CD4-positive, alpha-beta T cell treated with Interleukin-17A for 1 hour (primary cell): ENCODE measurements around the gene PANK1.
"Not testable (repeated sequence)": the region's sequence is repeated elsewhere in the genome, so short reads cannot be mapped to it uniquely, and the experiment has no call there.

ENCODE experiments used
- DNase-seq: peaks from one replicate; pipeline ENCODE4 v3.0.0-alpha.2; 2020

PANK1 gene

DNA sequence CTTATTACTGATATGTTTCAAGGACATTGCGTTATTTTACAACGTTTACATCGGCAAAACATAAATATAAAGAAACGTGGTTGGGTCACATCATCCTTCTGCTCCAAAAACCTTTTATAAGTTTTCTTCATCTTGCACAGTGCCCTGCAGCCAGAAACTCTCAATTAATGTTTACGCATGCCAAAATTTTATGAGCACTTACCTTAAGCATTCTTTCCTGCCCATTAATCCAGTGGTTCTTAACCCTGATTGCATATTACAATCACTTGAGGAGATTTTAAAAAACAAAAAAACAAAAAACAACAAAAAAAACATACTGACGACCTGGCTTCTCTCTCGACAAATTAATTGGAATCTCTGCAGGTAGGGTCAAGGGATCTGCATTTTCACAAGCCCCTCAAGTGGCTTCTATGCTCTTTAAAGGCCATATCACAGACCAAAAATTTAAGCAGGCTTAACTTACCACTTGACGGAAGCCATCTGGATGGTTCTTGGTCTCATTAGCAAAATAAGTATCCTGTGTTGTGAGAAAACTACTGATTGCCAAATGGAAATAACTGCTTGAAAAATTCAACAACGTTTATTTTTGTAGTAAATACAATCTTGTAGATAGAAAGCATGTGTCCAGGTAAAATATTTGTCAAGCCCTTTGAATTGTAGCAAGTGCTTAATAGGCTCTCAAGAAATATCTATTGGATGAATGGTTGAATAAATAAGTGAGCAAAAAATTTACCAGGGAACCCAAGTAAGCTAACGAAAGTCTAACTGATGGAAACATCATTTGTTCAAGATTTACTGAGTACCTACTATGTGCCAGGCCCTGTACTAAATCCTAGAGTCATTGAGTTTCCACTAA, 78.7 kb downstream of the PANK1 start:
- no peak for DNase-seq

DNA sequence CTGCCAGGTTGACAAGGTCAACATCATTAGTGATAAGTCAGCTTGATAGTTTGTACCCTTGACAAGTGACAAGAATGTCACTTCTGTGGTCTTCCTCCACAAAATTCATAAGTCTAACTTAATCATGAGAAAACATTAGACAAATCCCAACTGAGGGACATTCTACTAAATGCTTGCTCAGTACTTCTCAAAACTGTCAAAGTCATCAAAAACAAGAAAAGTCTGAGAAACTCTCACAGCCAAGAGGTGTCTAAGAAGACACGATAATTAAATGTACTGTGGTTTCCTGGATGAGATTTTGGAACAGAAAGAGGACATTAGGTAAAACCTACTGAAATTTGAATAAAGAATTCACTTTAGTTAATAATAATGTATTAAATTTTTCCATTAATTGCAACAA, 79.9 kb downstream of the PANK1 start:
- no peak for DNase-seq

DNA sequence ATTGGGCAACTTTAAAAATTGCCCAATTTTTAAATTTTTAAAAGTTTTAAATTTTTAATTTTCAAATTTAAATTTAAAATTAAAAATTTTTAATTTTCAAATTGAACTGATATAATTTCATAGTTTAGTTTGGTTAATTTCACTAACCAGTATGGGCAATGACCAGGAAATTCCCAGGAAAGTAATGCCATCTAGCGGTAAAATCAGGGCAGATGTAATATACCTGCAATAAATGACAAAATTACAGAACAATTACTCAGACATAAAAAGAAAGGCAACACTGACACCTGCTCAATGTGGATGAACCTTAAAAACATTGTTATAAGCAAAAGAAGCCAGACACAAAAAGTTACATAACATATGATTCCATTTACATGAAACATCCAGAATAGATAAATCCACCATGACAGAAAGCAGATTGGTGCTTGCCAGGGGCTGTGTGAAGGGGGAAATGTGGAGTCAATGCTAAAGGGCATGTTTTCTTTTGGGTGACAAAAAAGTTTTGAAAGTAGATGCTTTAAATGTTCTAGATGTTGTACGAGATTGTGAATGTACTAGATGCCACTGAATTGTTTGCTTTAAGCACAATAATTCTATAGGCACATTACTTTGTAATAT, 81.1 kb downstream of the PANK1 start:
- DNase-seq, result peak; percentile 69

DNA sequence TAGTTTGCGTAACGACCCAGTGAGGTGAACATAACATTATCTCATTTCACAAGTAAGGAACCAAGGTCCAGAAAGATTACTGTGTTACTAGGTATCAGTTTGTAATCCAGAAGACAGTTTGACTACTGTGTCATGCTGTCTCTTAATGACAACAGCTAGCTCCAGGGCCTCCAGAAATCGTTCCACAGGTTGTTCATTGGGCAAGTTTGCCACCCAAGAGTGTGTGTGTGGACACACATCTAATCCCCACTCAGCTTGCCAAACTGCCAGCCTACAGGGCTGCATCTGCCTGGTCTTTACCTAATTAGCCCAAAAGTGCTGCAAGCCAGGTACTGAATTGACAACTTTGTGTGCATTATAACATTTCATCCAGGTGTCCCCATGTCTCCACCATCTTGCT, 81.7 kb downstream of the PANK1 start:
- DNase-seq, result no peak

DNA sequence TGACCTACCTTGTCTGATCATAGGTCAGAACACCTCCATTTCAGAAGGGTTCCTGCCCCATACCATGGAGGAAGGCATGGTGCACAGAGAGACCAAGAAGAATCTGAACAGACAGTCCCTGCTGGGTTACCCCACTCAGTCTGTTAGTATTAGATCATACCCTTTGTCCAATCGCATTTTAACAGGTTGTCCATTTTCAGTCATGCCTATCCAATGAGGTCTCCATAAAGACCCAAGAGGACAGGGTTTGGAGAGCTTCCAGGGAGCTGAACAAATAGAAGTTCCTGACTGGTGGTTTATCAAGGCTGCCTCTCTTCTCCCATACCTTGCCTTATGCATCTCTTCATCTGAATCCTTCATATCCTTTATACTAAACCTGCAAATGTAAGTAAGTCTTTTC, 88.4 kb downstream of the PANK1 start:
- no peak for DNase-seq

DNA sequence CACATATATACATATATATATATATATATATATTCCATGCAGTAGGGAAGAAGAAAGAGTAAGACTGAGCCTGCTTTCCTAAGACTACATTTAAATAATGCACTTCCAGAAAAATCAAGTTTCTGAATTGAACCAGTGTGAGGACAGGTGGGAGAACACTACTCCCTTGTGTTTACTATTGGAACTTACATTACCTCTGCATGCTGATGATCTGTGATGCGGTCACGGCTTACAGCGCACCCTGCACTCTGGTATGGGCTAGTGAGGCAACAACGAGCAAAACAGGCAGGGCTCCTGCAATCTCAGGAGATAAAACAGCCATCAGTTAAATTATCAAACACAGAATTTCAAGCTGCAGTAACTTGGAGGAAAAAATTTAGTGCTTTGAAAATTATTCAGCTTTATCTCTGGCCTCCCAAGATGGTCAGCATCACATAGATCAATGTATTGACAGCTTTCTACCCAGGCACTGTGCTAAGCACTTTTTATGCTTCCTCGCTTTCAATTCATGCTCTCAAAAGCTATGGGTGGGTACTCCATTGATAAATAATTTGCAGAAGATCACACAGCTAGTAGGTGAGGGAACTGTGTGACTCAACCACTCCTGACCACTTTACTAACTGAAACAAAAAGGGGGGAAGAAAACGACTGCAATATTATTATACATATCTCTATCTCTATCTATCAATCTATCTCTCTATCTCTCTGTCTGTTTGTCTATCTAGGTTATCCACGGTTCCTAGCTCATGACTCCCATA, 89.2 kb downstream of the PANK1 start:
- DNase-seq, result no peak

DNA sequence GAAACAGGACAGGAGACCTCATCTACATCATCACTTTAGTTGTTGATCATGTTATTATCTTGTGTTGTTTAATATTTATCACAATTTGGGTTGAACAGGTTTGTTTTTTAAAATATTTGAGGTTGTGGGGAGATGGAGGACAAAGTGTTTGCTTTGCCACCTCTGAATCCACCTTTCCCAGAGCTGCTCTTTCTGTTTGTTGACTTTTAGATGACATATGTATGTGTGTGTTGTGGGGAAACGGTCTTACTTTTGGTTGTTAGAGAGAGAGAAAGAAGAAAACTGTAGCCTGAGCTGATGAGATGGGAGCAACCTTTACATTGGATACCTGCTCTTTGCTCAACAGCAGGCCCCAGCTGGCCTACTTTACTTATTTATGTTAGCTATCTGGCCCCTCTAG, 90.6 kb downstream of the PANK1 start:
- no peak for DNase-seq

DNA sequence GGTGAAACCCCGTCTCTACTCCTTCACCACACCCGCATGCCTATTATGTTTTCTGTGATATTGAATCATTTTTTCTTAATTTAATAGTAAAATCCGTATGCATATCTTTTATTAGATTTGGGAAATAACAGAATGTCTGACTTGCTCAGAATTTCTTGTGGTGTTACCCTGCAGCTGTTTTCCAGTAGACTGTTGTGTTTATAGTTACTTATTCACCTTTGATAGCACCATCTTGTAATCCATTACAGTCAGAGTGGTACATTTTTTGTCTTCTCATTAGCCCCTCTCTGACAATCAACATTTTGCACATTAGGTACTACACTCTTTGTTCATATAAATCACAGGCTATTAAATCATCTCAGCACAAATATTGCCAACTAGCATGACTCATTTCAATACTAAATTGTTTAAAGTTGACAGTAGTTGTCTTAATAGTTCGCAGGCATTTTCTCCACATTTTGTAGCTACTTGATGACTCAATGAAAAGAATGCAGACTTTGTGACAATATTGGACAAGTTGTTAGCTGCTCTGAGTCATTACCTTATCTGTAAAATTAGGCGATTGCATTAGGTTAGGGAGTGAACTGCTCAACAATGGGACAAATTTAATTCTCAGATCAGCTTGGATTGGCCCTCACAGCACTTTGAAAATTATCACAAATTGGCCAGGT, 91.8 kb downstream of the PANK1 start:
- no peak for DNase-seq

DNA sequence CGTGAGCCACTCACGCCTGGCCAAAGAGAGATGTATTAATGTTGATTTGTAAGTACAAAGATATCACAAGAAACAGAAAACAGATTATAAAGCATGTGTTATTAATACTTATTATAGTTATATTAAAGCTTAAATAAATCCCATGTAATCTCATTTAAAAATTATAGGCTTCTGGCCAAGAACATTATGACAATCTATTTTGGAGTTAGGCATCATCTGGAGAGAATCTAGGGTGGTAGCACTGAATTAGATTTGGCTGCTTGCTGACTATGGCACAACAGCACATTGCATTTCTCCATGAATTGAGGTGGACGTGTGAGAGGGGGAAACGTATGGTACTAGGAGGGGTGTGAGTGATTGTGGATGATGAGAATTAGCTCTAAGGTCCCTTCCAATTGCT, 92.8 kb downstream of the PANK1 start:
- DNase-seq, result no peak

DNA sequence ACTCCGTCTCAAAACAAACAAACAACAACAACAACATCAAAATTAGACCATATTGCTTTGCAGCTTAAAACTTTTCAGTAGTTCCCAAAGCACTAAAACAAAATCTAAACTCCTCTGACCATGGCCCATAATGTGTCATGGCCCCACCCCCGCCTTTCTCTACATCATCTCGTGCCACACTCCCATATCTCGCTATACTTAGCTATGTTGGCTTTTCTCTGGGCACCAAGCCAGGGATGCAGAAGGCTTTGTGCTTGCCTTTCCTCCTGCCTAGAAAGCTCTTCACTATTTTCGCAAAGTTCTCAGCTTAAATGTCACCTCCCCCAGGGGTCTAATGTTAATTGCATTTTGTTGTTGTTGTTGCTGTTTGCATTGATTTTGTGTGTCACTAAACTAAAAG, 94.5 kb downstream of the PANK1 start:
- no peak for DNase-seq

DNA sequence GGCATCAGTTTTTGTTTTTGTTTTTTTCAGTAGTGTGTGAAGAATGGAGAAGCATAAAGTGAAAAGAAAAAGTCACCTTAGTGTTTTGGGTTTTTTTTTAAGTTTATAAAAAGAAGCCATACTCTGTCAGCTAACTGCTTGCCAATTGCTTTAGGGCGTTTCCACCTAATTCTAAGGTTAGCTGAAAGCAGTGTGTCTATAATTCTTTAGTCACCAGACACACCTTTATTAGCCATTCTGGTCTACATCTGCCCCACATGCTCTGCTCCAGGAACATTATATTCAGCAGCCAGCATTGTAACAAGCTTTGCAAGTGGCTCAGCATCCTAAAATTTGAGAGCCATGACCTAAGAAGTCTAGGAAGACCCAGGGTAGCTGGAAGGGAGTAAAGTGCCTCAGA, 95.5 kb downstream of the PANK1 start:
- no peak for DNase-seq

DNA sequence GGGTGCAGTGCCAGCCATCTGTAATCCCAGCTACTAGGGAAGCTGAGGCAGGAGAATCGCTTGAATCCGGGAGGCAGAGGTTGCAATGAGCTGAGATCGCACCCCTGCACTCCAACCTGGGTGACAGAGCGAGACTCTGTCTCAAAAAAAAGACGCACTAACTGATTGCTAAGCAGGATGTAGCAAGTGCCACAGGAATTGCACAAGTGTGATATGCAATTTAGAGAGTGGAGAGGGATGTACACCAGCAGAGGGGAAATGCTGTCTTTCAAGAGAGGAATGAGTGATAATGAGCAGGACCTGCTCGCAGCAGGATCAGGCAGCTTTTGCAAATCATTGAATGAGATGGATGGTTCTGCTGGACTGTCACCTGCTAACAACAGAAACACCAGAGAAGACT, 96.4 kb downstream of the PANK1 start:
- no peak for DNase-seq

DNA sequence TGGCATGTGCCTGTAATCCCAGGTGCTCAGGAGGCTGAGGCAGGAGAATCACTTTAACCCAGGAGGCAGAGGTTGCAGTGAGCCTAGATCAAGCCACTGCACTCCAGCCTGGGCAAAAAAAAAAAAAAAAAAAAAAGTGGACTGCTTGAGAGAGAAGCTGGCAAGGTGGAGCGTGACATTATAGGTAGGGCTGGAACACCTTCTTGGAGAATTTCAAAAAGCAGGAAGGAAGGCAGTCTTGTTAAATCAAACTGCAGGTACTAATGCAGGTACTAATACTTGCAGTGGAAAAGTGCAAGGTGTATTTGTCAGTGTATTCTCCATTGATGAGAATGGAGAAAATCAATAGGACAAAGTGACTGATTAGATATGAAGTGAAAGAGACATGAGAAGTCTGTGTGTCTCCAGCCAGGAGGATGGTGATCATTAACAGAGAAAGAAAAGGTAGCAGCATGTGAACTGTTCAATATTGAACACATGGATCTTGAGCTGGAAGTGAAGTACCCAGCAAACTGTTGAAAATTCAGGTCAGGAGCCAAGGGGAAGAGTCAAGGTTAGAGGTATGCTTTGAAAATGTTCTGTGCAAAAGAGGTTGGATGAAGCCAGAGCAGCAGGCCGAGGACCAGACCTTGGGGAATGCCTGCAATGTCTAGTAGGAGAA, 97.1 kb downstream of the PANK1 start:
- no peak for DNase-seq

DNA sequence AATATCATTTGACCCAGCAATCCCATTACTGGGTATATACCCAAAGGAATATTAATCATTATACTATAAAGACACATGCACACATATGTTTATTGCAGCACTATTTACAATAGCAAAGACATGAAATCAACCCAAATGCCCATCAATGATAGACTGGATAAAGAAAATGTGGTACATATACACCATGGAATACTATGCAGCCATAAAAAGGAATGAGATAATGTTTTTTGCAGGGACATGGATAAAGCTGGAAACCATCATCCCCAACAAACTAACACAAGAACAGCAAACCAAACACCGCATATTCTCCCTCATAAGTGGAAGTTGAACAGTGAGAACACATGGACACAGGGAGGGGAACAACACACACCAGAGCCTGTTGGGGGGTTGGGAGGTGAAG, 98.4 kb downstream of the PANK1 start:
- not testable (repeated sequence) for DNase-seq

DNA sequence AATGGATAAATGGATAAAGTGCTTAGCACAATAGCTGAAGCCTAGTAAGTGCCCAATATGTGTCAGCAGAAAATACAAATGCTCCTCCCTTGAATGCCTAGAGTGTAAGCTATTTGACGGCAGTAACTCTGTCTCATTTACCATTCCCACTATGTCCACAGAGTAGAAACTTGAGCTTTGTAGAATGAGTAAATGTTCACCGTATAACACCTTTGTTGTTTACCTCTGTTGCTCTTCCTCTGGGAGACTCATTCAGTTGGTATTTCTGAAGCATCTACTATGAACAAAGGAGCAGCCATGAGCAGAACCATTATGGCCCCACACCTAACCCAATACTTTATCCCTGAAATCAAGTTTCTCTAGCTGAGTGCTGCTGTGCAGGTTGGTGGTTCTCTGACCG, 101.2 kb downstream of the PANK1 start:
- no peak for DNase-seq

DNA sequence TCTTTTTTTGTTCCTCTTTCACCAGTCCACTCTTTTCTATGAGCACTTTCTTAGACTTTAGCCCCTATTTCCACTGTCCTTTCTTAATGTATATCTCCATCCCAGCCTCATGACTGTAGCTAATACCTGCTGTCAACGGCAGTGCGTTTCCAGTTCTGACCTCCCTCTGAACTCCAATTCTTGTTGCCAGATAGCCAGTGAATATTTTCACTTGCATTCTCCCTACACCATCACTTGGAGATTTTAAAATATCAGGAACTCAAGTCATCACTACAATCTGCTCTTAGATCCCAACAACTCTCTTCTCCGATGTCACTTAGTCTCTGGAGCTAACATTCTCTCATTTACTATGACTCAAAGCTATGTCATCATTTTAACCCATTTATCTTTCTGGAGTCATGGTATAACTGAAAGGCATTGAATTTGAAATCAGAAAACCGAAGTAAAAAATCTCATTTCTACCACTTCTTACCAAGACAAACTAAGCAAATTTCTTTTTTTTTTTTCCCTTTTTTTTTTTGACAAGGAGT, 104.6 kb downstream of the PANK1 start:
- DNase-seq, result no peak

DNA sequence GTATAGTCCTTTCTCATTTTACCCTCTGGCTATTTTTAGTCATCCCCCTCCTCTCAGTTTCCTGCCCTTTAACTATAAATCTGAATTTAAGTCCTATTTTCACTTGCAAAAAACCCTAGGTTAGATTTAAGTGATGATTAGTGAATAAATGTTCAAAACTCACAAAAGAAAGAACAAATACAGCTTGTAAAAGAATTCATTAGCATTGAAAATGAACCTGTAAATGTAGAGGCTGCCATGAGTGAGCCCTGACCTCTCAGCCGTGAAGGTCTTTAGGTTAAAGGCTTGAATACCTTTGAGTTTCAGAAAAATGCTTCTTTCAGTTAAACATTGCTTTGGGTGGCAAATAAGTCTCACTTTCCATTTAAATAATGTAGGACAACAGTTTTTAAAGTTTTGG, 107.7 kb downstream of the PANK1 start:
- DNase-seq, result no peak

DNA sequence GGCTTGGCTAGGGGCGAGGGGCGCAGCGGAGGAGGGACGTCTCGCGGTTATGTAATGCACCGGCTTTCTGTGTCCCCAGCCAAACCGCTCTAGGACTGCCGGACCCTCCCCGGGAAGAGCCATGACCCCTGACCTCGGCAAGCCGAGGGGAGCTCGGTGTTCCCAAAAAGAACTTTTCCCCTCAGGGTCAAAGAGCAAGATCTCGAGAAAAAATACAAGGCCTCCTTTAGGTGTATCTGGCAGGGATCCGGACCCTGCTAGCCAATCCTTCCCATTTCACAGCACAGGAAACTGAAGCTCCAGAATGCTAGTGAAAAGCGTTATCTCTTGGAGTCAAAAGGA, 109.1 kb downstream of the PANK1 start:
- no peak for DNase-seq

DNA sequence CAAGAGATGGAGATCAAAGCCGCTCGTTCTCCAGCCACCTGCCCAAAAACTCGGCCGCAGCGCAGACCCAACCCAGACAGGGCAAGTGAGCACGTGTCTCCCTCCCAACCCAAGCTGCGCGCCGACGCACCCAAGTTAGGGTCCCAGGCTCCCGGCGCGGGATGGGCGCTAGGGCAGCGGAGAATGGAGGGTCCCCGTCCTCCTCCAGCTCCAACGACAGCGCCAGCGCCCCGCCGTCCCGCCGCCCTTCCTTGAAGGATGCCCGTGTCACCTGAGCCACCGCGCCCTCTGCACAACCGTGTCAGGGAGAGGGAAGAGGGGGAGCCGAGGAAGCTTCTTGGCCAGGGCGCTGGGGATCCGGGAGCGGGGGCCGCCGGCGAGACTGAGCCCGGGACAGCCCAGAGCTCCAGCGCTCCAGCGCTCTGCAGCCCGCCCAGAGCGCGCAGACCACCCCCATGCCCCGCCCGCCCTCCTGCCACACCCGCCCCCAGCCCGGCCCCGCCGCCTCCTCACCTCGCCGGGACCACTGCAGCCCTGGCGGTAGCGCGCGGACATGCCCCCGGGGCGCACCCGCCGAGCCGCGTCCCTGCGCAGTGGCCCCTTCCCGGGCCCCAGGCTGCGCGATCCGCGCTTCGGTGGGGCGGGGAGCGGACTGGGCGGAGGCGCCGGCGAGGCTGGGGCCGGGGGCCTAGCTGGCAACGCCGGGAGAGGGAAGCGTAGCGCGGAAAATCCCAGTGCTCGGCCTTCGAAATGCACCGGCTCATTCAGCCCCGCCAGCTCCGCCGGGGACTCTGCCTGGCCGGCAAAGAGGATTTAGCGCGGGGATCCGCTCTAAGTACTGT, 109.7 kb downstream of the PANK1 start, which contains the start of gene SLC16A12:
Gene SLC16A12 (minus strand): TSS at position 424 of the 842 bp plus-strand sequence. CDS start 73,016 bp downstream, outside the sequence.
- no peak for DNase-seq

DNA sequence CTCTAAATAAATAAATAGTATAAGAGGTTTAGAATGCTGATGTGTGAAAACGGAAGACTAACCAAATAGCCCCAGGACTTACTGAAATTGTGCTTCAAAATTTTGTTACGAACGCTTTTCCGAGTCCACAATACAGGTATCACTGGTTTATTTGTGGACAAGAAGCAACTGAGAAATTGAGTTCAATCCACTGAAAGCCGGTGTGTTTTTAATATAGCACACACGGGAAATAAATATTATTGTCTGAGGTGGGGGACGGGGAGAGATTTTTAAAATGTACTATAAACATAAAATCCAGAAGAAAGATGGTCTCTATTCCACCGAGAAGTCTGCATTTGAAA, 110.2 kb downstream of the PANK1 start:
- DNase-seq, result no peak
